ENCODE results near the gene ARPC4. TPM values are rescaled to one million over a fixed set of nuclear protein-coding genes. Genes with fewer than 3 reads are reported as not detected.

ARPC4 gene
- total RNA-seq, 4 donors from 2014 or later = 111 to 165 (median 135) TPM

- no peaks in the 10 kb centered on the region for H3K9me3 ChIP-seq
- TF ChIP-seq, protein P1, sequence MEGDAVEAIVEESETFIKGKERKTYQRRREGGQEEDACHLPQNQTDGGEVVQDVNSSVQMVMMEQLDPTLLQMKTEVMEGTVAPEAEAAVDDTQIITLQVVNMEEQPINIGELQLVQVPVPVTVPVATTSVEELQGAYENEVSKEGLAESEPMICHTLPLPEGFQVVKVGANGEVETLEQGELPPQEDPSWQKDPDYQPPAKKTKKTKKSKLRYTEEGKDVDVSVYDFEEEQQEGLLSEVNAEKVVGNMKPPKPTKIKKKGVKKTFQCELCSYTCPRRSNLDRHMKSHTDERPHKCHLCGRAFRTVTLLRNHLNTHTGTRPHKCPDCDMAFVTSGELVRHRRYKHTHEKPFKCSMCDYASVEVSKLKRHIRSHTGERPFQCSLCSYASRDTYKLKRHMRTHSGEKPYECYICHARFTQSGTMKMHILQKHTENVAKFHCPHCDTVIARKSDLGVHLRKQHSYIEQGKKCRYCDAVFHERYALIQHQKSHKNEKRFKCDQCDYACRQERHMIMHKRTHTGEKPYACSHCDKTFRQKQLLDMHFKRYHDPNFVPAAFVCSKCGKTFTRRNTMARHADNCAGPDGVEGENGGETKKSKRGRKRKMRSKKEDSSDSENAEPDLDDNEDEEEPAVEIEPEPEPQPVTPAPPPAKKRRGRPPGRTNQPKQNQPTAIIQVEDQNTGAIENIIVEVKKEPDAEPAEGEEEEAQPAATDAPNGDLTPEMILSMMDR (IDR thresholded peaks at IDR 0.05) = no peak
- TF ChIP-seq POLR2A (IDR thresholded peaks at IDR 0.05) = no peak
- no peaks in the 10 kb centered on the region for H3K27me3 ChIP-seq
- H3K27ac ChIP-seq = no peak overlapping the region
- peaks cover 0 to 19% (median 11%) of the 10 kb centered on the region in 4 donors for H3K4me1 ChIP-seq
- H3K36me3 ChIP-seq = peaks cover 0 to 63% (median 0%) of the 10 kb centered on the region in 3 donors
- no peak for DNase-seq
- no peak overlapping the region for H3K4me3 ChIP-seq
Measured at GRCh38 chr3:9754678-9755077, 38.2 kb upstream of the ARPC4 start.

DNA sequence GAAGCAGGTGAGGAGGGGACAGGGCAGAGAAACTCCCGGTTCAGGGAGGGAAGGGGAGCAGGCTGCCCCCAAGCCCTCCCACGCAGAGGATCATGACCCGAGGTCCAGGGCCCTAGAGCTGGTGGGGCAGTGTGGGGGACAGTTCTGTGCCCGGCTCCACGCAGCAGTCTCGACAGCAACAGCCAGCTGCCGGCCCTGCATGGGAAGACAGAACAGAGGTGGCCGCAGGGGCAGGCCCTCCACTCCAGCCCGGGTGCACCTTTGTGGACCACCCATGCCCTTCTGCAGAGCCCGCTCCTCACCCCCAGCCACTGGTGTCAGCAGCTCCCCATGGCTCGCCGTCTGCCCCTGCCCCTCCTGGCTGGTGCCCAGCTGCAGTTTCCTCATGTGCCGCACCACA lies 35.5 kb upstream of the ARPC4 start:
- H3K36me3 ChIP-seq = peaks cover 0 to 67% (median 0%) of the 10 kb centered on the region in 3 donors
- H3K27me3 ChIP-seq = no peaks in the 10 kb centered on the region
- no peak overlapping the region for H3K4me3 ChIP-seq
- TF ChIP-seq POLR2A (IDR thresholded peaks at IDR 0.05) = no peak
- TF ChIP-seq, protein P1 (IDR thresholded peaks at IDR 0.05) = no peak
- DNase-seq = no peak
- H3K27ac ChIP-seq = no peak overlapping the region
- peaks cover 0 to 6% (median 2%) of the 10 kb centered on the region in 4 donors for H3K4me1 ChIP-seq
- no peaks in the 10 kb centered on the region for H3K9me3 ChIP-seq

- DNase-seq = no peak
- no peaks in the 10 kb centered on the region for H3K9me3 ChIP-seq
- H3K27ac ChIP-seq = no peak overlapping the region
- H3K36me3 ChIP-seq = peaks cover 0 to 46% (median 0%) of the 10 kb centered on the region in 3 donors
- H3K4me1 ChIP-seq = no peaks in the 10 kb centered on the region
- no peaks in the 10 kb centered on the region for H3K27me3 ChIP-seq
- TF ChIP-seq, protein P1 (IDR thresholded peaks at IDR 0.05) = no peak
- no peak for TF ChIP-seq POLR2A (IDR thresholded peaks at IDR 0.05)
- no peak overlapping the region for H3K4me3 ChIP-seq
Measured at GRCh38 chr3:9760779-9761505, 31.9 kb upstream of the ARPC4 start.

- no peak for TF ChIP-seq POLR2A (IDR thresholded peaks at IDR 0.05)
- TF ChIP-seq, protein P1 (IDR thresholded peaks at IDR 0.05) = no peak
- DNase-seq = no peak
- H3K36me3 ChIP-seq = peaks cover 0 to 37% (median 0%) of the 10 kb centered on the region in 3 donors
- no peaks in the 10 kb centered on the region for H3K4me1 ChIP-seq
- H3K27me3 ChIP-seq = no peaks in the 10 kb centered on the region
- no peak overlapping the region for H3K4me3 ChIP-seq
- no peaks in the 10 kb centered on the region for H3K9me3 ChIP-seq
- no peak overlapping the region for H3K27ac ChIP-seq
Measured at GRCh38 chr3:9761919-9762318, 31.0 kb upstream of the ARPC4 start.

DNA sequence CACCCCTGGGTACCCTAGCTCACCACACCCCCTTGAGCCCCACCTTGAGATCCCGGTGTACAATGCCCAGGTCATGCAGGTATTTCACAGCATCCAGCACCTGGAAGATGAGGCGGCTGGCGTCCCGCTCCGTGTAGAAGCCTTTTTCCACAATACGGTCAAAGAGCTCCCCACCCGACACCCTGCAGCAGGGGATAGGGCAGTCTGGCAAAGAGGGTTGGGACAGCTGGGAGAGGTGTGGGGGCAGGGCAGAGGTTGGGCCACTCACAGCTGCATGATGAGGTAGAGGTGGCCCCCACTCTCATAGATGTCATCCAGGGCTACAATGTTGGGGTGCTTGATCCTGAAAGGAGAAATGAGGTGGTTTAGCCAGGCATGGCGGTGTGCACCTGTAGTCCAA lies 30.0 kb upstream of the ARPC4 start:
- peaks cover 0 to 27% (median 0%) of the 10 kb centered on the region in 3 donors for H3K36me3 ChIP-seq
- no peak for TF ChIP-seq POLR2A (IDR thresholded peaks at IDR 0.05)
- TF ChIP-seq, protein P1 (IDR thresholded peaks at IDR 0.05) = no peak
- H3K4me1 ChIP-seq = no peaks in the 10 kb centered on the region
- DNase-seq = no peak
- no peaks in the 10 kb centered on the region for H3K9me3 ChIP-seq
- no peak overlapping the region for H3K27ac ChIP-seq
- H3K27me3 ChIP-seq = no peaks in the 10 kb centered on the region
- H3K4me3 ChIP-seq = no peak overlapping the region

Data from Peyer's patch (tissue), 4 donors.